ENCODE results near the gene DGKH.
"Not testable (repeated sequence)": the region's sequence is repeated elsewhere in the genome, so short reads cannot be mapped to it uniquely, and the experiment has no call there.

The DGKH gene

GRCh38 chr13:42170029-42170428 is 121.6 kb downstream of the DGKH start:
- no peak for DNase-seq (ENCODE audit: low read depth)

- no peak for DNase-seq (ENCODE audit: low read depth)
Measured at GRCh38 chr13:42173789-42174343, 125.4 kb downstream of the DGKH start.

DNA sequence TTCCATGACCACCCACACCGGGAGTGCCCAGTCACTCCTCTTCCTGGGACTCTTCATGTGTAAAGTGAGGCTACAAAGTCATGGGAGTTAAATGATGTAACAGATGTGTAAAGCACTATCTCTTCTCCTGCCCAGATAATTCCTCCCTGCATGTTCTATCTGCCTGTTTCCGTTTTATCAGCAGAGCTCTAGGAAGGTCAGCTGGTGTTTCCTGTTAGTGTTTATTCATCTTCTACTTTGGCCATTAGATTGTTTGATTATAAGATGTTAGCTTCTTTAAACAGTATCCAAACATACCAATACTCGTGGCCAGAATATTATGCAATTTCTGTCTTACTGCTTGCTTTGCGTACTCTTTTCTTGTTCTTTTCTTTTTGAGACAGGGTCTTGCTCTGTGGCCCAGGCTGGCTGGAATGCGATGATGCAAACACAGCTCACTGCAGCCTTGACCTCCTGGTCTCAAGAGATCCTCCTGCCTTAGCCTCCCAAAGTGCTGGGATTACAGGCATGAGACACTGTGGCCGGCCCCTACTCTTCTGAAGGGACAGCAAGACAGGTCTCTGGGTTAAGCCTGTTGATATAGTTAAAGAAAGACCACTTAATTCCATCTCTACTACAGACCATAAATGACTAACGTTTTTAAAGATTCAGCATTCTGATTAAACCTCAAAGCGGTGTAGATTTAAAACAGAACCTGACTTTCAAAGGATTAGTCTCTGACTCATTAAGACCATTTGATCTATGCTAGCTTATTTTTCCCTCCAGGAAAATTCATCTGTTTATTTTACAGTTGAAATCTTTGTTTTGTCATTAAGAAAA is 126.1 kb downstream of the DGKH start:
- no peak for DNase-seq (ENCODE audit: low read depth)

DNA sequence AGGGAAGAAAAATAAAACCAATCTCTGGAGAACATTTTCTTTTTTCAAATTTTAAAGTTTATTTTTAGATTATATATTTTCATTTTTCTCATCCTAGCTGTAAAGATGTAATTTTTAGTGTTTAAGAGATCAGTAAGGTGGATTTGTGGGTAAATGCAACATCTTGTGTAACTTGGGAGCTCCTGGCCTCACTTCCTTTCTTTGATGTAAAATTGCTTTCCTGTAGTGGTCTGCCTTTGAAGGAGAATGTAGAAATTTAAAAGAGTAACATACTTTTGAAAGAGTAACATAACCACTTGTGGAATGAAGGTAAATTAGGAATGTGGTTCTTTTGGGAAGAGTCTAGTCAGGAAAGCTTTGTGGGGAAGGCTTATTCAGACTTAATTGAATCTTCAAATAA is 127.8 kb downstream of the DGKH start:
- DNase-seq (ENCODE audit: low read depth): no peak

DNA sequence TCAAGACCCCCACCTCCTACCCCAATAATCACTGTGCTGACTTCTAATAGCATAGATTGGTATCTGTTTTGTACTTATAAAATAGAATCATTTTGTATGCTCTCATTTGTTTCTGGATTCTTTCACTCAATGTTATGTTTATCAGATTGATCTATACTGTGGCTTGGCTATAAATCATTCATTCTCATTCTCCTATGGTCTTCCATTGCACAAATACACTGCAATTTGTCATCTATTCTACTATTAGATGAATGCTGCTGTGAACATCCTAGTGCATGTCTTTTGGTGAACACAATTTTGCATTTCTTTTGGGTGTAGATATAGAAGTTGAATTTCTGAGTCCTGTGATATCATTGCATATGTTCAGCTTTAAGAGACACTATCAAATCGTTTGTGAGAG is 128.7 kb downstream of the DGKH start:
- no peak for DNase-seq (ENCODE audit: low read depth)

GRCh38 chr13:42181381-42181953 is 133.0 kb downstream of the DGKH start:
- no peak for DNase-seq (ENCODE audit: low read depth)

DNA sequence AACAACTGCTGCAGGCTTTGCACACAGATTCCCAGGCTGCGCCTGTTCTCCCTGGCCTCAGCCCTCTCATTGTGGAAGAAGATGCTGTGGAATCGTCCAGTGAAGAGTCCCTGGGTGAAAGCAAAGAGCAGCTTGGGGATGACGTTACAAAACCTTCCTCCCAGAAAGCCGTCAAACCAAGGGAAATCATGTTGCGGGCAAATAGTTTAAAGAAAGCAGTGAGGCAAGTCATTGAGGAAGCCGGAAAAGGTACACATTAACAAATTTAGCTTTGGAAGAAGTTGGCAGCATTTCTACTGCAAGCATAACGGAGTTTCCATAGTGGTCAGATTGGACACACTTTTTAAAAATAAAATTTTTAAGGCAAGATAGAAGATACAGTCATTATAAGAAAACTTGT is 140.6 kb downstream of the DGKH start:
- DNase-seq (ENCODE audit: low read depth): no peak

DNA sequence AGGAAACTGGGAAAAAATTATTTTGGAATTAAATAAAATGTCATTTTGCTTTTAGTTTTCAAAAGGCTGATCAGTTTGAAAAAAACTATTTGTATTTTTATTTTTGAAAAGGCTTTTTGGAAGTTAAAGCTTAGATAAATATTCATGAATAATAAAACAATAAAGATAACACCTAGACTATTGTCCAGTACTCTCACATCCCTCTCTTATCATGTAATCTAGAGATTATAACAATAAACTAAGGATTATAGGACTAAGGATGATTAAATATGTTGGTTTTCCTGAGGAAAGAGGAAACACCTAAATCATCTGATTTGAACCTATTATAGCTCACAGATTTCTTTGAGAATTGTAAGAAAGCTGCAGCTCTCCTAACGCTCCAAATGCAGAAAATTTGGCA is 142.1 kb downstream of the DGKH start:
- DNase-seq (ENCODE audit: low read depth): no peak

DNA sequence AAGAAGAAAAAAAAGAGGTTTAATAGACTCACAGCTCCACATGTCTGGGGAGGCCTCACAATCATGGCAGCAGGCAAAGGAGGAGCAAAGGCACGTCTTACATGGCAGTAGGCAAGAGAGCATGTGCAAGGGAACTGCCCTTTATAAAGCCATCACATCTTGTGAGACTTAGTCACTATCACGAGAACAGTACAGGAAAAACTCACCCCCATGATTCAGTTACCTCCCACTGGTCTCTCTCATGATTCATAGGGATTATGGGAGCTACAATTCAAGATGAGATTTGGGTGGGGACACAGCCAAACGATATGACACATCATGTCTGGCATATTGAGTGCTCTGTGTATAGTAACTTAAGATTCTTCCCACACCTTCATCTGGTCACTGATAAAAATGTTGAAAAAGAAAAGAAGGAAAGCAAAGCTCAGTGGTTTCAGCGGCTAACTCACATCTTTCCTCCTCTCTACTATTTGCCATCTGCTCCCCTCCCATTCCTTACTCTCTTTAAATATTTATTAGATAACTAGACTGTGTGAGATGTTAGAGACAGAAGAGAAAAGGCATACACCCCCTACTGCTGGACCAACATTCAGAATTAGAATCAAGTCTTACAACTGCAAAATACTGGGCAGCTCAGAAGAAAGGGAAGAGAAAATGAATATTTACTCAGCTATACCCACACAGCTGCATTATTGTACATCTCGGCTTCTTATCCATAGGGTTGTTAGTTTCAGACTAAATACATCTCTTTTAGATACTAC is 163.4 kb downstream of the DGKH start:
- no peak for DNase-seq (ENCODE audit: low read depth)

DNA sequence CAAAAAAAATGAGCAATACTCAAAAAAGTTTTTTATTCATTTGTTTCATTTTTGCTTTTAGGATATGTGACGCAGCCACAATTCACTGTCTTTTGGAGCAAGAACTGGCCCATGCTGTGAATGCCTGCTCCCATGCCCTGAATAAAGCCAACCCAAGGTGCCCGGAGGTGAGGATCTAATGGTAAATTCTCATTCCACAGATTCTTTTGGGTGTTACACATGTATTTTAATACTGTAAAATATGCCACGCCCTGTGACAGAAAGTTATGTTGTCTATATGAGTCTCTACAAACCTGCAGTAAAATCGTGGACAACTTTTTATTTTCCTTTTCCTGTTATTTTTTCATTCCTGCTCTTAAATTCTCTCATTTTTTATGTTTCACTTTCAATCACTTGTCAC is 166.0 kb downstream of the DGKH start:
- no peak for DNase-seq (ENCODE audit: low read depth)

DNA sequence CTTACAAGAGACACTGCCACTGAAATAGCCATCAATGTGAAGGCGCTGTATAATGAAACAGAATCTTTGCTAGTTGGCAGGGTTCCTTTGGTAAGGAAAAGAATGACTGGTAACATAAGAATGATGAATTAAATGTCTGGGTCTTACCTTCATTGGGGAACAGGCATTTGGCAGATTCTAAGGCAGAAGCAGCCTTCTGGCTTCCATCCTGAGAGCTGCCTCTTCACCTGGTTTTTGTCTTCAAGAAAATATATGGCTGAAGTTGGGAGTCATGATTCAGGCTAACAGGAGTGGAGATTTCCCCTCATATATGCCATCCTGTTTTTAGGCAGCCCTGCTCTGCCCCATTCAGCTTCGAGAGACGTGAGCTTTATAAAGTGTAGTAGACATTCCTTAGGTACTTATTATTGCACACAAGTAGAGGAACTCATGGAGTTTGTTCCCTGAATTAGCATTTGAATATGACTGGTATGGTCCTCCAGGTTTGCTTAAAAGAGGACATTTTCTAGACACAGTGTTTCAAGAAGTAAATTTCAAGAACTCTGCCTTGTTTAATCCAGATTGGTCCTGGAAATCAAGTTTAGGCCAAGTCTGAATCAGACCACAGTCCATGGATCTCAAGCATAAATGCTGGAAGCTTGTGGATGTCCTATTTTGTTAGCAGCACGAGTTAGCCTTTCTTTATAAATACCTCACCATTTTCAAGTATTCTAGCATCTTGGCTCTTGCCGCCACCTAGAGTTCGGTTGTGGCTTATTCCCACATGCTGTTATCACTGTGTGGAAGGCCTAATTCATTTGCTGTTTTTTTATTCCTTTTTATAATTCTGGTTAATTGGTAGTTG is 167.4 kb downstream of the DGKH start:
- DNase-seq (ENCODE audit: low read depth): no peak

DNA sequence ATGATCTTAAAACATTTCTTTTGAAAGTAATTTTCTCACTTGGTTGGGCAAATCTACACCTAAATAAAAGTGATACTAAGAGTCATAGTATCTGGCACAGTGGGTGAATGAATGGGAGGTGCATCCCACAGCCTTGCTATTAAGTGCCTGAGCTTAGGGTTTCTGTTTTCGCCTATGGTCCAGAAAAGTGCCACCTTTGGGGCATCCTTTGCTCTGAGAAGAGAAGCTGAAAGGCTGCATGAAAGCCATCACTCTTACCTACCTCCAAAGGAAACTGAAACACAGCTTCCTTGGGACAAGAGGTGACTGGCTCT is 167.9 kb downstream of the DGKH start:
- DNase-seq (ENCODE audit: low read depth): no peak

- DNase-seq (ENCODE audit: low read depth): no peak
Measured at GRCh38 chr13:42218576-42218975, 170.1 kb downstream of the DGKH start.

DNA sequence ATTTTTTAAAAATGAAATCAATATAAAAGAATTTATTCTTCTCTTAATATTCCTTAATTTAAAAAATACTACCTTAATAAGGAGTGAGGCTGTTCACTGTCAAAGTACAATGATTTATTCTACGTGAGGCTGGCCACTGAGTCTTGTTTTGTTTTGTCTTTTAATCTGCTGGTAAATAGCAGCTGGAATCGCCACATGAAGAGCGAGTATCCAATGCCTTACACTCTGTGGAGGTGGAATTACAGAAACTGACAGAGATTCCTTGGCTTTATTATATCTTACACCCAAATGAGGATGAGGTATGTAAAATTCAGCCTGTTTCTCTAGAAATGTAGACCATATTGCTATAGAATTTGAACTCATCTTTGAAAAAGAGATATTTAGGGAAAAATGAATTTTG is 170.6 kb downstream of the DGKH start:
- DNase-seq (ENCODE audit: low read depth): no peak

- DNase-seq (ENCODE audit: low read depth): no peak
Measured at GRCh38 chr13:42219876-42220275, 171.4 kb downstream of the DGKH start.

DNA sequence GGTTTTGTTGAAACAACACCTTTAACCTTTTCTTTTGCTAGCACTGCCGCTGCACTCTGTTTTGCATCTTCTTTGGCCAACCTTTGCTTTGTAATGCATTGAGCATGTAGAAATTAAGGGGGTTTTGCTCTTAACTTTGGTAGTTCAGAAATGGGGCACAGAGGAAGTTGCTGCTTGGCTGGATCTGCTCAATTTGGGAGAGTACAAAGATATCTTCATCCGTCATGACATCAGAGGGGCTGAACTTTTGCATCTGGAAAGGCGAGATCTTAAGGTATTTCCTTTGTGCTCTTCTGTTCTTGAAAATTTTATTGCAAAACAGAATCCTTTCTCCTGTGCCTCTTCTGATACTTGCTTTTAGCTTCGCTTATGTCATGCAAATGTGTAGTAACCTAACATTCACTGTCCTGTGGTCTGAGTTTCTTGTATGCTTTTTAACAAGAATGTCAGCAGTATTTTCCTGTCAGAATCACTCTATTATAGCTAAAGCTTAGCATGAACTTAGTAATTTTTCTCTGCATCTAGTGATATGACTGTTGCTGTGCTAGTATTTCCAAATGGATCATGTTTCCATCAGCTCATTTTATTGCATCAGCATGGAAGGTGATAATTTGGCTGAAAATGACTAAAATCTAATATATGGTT is 172.8 kb downstream of the DGKH start:
- no peak for DNase-seq (ENCODE audit: low read depth)

- DNase-seq (ENCODE audit: low read depth): no peak
Measured at GRCh38 chr13:42223681-42224080, 175.2 kb downstream of the DGKH start.

DNA sequence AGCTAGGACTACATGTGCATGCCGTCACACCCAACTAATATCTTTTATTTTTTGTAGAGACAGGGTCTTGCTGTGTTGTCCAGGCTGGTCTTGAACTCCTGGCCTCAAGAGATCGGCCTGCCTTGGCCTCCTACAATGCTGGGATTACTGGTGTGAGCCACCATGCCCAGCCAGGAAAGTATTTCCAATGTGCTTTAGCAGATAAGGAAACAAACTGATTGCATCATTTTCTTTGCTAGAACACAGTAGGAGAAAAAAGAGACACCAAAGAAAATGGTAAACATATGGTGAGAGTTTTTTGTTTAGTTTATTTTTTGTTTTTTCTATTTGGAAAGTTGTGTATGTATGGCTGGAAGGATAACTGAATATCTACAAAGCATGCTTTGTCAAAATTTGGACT is 176.6 kb downstream of the DGKH start:
- DNase-seq (ENCODE audit: low read depth): no peak

DNA sequence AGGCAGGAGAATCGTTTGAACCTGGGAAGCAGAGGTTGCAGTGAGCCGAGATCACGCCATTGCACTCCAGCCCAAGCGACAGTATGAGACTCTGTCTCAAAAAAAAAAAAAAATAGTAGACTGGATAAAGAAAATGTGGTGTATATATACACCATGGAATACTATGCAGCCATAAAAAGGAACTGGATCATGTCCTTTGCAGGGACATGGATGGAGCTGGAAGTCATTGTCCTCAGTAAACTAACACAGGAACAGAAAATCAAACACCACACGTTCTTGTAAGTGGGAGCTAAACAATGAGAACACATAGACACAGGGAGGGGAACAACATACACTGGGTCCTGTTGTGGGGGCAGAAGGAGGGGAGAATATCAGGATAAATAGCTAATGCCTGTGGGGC is 178.3 kb downstream of the DGKH start:
- not testable (repeated sequence) for DNase-seq (ENCODE audit: low read depth)

GRCh38 chr13:42228527-42228926 is 180.1 kb downstream of the DGKH start:
- no peak for DNase-seq (ENCODE audit: low read depth)

- no peak for DNase-seq (ENCODE audit: low read depth)
Measured at GRCh38 chr13:42229287-42229686, 180.8 kb downstream of the DGKH start.

DNA sequence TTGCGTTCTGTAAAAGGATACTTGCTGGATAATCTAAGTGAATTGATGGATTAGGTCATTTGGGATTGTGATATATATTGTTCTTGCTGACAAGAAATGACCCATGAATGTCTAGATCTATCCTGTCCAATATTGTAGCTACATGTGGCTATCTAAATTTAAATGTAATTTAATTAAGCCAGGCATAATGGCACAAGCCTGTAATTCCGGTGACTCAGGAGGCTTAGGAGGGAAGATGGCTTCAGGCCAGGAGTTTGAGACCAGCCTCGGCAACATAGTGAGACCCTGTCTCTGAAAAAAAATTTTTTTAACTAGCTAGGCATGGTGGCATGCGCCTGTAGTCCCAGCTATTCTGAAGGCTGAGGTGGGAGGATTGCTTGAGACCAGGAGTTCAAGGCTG is 184.2 kb downstream of the DGKH start:
- no peak for DNase-seq (ENCODE audit: low read depth)

Measured in activated gamma-delta T cell treated with anti-CD3 and anti-CD28 coated beads, Interleukin-2, amount 50 U/mL, for 16 hours (primary cell).